HEK293T (cell line): ENCODE measurements around the gene IMPDH2.

ENCODE experiments used
- ARNT ChIP-seq: fragments of 450-650 bp; IDR thresholded peaks from 2 replicates; pipeline ENCODE4 v1.6.1; 2017; ENCODE audit warnings: mild to moderate bottlenecking
- BHLHE40 ChIP-seq: fragments of 450-650 bp; IDR thresholded peaks from 2 replicates; pipeline ENCODE4 v1.6.1; 2016; ENCODE audit warnings: mild to moderate bottlenecking, moderate library complexity, borderline replicate concordance
- ELF4 ChIP-seq: fragments of 450-650 bp; IDR thresholded peaks from 2 replicates; pipeline ENCODE4 v1.6.1; 2017; ENCODE audit warnings: antibody characterized with exemption
- FOXK2 ChIP-seq: fragments of 450-650 bp; IDR thresholded peaks from 2 replicates; pipeline ENCODE4 v1.6.1; 2016; ENCODE audit warnings: mild to moderate bottlenecking
- FOXM1 ChIP-seq: fragments of 450-650 bp; IDR thresholded peaks from 2 replicates; pipeline ENCODE4 v1.6.1; 2017; ENCODE audit warnings: mild to moderate bottlenecking, borderline replicate concordance
- HDGF ChIP-seq: fragments of 450-650 bp; IDR thresholded peaks from 2 replicates; pipeline ENCODE4 v1.6.1; 2017; ENCODE audit warnings: antibody characterized with exemption, borderline replicate concordance
- L3MBTL2 ChIP-seq: fragments of 450-650 bp; conservative IDR thresholded peaks from 2 replicates; pipeline ENCODE4 v1.6.1; 2016; ENCODE audit warnings: mild to moderate bottlenecking
- LEF1 ChIP-seq: fragments of 450-650 bp; IDR thresholded peaks from 2 replicates; pipeline ENCODE4 v1.6.1; 2017; ENCODE audit warnings: mild to moderate bottlenecking, borderline replicate concordance
- NFRKB ChIP-seq: fragments of 450-650 bp; IDR thresholded peaks from 2 replicates; pipeline ENCODE4 v1.6.1; 2016; ENCODE audit warnings: mild to moderate bottlenecking, moderate library complexity
- SP1 ChIP-seq: fragments of 450-650 bp; IDR thresholded peaks from 2 replicates; pipeline ENCODE4 v1.6.1; 2017
- SUZ12 ChIP-seq: fragments of 450-650 bp; IDR thresholded peaks from 2 replicates; pipeline ENCODE4 v1.6.1; 2016; ENCODE audit warnings: mild to moderate bottlenecking
- ZNF384 ChIP-seq: fragments of 450-650 bp; IDR thresholded peaks from 2 replicates; pipeline ENCODE4 v1.6.1; 2016
- TF ChIP-seq, protein P1 (sequence below): fragments of 450-650 bp; IDR thresholded peaks from 2 replicates; pipeline ENCODE4 v1.6.1; 2016

GRCh38 chr3:48982016-48982415, 47.2 kb downstream of the IMPDH2 start:
- TF ChIP-seq SP1 (no peak), FOXK2 (no peak), BHLHE40 (no peak), L3MBTL2 (no peak), HDGF (no peak), ELF4 (no peak), NFRKB (no peak), LEF1 (no peak), SUZ12 (no peak), ARNT (no peak), FOXM1 (no peak), ZNF384 (no peak)
- TF ChIP-seq, protein P1, sequence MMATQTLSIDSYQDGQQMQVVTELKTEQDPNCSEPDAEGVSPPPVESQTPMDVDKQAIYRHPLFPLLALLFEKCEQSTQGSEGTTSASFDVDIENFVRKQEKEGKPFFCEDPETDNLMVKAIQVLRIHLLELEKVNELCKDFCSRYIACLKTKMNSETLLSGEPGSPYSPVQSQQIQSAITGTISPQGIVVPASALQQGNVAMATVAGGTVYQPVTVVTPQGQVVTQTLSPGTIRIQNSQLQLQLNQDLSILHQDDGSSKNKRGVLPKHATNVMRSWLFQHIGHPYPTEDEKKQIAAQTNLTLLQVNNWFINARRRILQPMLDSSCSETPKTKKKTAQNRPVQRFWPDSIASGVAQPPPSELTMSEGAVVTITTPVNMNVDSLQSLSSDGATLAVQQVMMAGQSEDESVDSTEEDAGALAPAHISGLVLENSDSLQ = no peak
